HG03045 (cell line): Measurements from ENCODE around the gene PIAS1.
A peak's percentile ranks its signal among the peaks of the same experiment; 100 is the strongest.
"Not testable (repeated sequence)": the region's sequence is repeated elsewhere in the genome, so short reads cannot be mapped to it uniquely, and the experiment has no call there.

ENCODE experiments used
- ATAC-seq: cut with Tn5 transposase; IDR thresholded peaks from one replicate; pipeline ENCODE4 v1.9.1; 2021; ENCODE audit warnings: mild to moderate bottlenecking, moderate library complexity; ENCODE audit not compliant: unreplicated experiment

PIAS1 gene

DNA sequence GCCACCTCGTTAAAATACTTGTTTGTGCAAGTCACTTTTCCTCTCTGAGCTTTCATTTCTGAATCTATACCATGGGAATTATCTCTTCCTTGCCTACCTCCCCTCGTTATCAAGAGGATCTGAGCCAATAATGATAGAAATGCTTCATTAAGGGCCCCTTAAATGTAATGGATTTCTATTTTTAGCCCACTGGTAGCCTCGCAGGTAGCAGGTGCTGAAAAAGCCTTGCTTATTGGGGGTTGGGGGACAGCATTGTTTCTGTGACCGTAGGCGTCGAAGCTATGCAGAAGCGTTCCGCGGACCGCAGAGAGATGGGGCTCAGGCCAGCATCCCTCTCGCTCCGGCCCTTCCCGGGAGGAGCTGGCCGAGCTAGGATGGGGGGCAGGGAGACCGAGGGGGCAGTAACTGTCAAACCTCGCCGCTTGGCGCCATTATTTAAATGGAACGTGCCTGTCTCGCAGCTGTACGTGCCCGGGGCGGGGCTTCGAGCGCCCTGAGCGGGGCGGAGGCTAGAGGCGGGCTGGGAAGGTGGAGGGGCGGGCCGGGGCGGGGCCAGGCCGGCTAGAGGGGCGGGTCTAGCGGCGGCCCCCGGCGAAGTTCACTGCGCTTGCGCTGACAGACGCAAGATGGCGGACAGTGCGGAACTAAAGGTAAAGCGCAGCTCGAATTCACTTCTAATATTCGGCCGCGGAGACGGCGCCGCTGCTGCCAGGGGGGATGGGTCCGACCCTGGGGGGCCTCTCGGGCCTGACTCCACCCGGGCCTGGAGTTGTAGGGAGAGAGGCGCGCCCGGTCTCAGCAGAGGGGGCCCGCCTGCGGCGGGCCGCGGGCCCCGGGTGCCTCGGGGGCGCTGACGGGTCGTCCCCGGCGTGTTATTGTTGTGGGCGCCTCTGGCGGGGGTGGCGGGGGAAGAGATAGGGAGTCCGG, at the start of gene PIAS1:
PIAS1 (plus strand) TSS at position 615 of the 927 bp plus-strand sequence; CDS start at position 627, 12 bp downstream.
- ATAC-seq: peak; percentile 83

DNA sequence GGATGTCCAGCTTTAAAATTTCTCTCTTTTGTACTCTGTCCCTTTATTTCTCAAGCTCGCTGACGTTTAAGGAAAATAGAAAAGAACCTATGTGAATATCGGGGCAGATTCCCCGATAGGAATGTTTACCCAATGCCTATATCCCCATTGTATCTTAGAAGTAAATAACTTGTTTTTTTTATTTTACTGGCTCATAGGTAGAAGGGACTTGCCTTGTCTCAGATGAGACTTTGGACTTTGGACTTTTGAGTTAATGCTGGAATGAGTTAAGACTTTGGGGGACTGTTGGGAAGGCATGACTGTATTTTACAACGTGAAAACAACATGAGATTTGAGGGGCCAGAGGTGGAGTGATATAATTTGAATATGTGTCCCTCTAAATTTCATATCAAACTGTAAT, 46.5 kb upstream of the PIAS1 start:
- ATAC-seq: not testable (repeated sequence)

GRCh38 chr15:68010361-68011153, 43.6 kb upstream of the PIAS1 start:
- ATAC-seq: no peak

DNA sequence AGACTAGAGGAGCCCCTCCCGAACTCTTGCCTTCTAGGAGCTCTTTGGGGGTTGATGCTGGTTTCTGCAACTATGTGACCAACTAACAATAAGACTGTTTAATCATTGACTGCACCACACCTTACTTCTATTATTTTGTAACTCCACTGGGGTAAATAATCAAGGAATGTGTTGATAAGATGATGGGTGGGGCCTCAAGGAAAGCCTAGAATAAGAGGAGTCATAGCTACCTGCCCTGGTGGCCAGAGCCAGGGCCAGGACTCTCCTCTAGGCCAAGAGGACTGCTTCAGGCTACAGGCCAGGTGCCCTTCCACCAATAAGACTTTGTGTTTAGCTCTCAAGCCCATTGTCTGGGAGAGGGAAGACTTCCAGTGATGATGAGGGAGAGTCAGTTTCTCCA, 41.2 kb upstream of the PIAS1 start:
- no peak for ATAC-seq

- no peak for ATAC-seq
Measured at GRCh38 chr15:68014219-68014618, 39.9 kb upstream of the PIAS1 start.

- no peak for ATAC-seq
Measured at GRCh38 chr15:68015244-68015643, 38.9 kb upstream of the PIAS1 start.

DNA sequence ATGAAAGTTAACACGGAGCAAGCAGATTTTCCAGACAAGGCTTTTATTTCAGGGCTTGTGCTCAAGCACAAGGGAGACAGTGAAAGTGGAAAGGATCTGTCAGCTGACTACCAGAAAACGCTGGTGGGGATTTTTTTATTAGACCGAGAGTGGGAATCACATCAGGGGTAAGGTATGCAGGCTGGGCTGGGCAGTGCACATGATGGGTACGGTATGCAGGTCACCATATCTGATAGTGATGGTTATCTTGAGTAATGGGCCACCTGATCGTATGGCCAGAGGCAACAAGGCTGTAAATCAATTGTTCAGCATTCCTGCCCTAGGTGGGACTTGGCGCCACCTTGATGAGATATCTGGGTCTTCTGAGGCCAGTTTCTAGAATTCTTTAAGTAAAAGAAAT, 36.9 kb upstream of the PIAS1 start:
- no peak for ATAC-seq

- ATAC-seq: no peak
Measured at GRCh38 chr15:68018797-68019444, 35.2 kb upstream of the PIAS1 start.

DNA sequence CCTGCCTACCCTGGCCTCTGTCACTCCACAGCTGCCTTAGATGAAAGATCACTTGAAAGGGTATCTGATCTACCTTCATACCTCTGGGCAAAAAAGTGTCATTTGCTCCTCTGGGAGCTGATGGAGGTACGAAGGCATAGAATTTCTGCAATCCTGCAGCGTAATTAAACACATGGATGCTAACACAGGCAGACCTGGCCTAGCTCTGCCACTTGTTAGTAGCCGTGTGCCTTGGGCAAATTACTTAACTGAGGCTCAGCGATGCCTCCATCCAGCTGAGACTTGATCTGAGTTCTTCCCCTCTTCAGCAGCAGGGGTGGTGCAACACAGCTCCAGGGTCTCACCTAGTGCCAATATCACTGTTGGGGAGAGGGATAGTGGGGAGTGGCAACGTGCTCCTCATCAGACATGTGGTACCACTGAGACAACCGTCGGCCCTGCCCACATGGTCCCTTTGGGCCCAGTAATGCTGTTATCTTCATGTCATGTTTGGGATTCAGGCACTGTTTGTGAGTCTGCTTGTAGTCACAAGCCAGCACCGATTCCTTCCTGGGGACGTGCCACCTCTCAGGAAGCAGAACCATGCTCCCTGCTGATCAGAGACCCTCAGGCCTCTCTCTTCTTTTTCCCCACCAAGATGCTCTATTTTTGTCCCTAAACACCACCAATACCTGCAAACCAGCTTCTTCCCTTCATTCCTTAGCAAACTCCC, 34.1 kb upstream of the PIAS1 start:
- ATAC-seq: no peak

DNA sequence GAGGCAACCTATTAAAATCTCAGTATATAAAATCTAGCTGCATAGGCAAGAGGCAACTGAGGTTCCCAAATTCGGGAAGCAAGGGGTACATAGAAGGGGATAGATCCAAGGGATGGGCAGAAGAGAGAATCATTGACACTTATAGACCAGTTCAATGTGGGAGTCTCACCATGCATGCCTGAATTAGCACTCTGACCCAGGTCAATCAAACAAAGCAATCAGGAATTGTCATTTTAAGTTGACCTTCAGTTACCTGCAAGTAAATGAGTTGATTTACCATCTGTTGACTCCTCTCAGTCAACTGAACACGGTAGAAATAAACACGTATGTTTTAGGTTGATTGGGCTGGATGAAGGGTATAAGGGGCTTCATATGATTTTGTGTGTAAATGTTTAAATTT, 33.4 kb upstream of the PIAS1 start:
- no peak for ATAC-seq

- ATAC-seq: no peak
Measured at GRCh38 chr15:68022061-68022460, 32.1 kb upstream of the PIAS1 start.

DNA sequence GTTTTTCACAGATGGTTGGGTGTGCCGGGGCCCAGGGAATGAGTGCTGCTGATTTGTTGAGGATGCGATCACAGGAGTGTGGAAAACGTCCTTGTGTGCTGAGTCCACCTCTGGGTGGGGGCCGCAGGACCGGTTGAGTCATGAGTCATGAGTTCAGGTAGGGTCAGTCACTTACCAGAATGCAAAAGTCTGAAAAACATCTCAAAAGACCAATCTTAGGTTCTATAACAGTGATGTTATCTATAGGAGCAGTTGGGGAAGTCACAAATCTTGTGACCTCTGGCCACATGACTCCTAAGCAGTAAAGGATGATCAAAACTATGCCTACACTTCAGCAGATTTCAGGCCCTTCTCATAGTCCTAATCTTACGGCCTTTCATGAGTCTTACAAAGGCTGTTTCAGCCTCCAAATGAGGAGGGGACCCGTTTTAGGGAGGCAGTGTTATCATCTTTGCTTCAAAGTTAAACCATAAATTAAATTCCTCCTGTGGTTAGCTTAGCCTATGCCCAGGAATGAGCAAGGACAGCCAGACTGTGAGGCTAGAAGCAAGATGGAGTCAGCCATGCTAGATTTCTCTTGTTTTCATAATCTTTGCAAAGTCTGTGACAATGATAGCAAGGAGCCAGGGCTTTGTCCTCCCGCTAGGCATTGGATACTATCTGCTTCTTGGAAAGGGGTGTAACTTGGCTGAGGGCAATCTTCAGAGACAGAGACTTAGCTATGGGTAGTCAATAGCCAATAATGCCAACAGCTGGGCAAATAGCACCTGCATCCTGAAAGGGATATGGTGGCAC, 30.6 kb upstream of the PIAS1 start:
- no peak for ATAC-seq

DNA sequence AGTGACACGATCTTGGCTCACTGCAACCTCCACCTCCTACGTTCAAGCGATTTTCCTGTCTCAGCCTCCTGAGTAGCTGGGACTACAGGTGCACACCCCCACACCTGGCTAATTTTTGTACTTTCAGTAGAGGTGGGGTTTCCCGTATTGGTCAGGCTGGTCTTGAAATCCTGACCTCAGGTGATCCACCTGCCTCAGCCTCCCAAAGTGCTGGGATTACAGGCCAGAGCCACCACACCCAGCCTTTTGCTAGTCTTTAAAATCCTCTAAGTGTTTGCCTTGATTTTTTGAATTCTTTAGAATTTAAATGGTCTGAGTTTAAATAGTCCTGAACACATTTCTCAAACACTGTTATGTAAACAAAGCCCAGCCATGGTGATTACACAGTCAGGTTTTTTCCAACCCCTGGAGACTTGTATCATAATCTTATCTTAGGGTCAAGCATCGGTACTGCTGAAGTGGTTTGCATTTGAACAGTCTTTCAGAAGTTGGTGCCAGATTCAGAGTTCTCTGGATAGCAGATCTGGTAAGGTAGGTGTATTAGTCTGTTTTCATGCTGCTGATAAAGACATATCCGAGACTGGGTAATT, 28.2 kb upstream of the PIAS1 start:
- no peak for ATAC-seq

GRCh38 chr15:68027388-68027787, 26.7 kb upstream of the PIAS1 start:
- no peak for ATAC-seq

DNA sequence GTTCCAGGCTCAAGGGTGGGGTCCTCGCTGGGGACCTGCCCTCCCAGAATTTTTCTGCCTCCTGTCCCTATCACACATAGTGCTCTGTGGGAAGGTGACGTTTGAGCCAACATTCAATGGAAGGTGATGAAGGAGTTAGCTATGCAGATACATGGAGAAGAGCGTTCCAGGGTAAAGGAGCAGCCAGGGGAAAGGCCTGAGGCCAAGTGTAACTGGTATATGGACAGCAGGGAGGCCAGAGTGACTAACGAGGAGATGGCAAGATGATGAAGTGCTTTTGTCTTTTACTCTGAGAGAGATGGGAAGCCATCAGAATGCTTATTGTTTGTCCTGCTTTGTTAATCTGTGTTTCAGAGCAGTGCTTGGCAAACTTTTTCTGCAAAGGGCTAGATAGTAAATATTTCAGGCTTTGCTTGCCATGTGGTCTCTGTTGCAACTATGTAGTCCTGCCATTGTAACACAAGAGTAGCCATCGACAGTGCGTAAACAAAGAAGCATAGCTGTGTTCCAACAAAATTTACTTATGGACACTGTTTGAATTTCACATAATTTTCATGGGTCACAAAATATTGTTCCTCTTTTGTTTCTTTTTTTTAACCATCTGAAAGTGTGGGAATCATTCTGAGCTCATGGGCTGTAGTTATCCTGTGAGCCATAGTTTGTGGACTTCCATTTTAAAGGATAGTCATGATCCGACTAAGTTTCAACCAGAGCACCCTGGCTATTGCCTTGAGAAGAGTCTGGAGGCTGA, 25.8 kb upstream of the PIAS1 start:
- no peak for ATAC-seq

DNA sequence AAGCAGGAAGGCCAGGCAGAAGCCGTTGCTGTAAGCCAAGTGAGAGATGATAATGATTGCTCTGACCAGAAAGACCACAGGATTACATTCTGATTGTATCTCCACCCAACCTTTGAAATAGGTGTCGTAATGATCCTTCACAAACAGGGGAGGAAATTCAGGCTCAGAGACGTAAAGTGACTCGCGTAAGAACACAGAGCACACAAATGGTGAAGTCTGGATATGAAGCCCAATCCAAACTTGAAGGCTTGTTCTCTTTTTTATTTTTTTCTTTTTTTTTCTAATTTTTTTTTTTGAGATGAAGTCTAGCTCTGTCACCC, 25.3 kb upstream of the PIAS1 start:
- ATAC-seq: no peak

DNA sequence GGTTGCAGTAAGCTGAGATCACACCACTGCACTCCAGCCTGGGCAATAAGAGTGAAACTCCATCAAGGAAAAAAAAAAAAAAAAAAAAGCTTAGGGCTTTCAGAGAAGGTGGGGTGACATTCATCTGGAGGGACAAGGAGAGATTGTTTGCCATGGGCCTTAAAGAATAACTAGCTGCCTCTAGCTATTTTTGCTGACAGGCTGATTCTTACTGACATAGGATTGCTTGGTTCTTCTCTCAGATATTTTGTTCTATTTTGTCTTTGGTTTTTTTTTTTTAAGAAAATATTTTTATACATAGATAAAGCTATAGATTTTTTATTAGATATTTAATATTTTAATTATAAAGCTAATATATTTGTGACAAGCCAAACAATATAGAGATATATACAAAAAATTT, 24.2 kb upstream of the PIAS1 start:
- no peak for ATAC-seq

DNA sequence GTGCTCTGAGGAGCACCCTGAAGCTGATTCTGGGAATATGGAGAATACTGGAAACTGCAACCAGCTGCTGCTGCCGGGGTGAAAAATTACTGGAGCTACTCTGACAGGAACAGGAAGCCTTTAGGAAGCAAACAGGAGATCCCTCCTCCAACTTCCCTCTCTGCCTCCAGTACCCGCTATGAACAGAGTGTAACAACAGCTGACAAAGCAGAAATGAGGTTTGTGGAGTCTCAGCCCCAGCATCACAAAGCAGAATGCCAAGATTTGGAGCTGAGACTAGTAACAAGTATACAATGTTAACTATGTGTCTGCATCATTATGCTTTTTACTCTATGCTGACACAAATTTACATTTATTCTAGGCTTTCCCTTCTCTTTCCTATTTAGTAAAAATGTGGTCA, 22.7 kb upstream of the PIAS1 start:
- ATAC-seq: no peak

GRCh38 chr15:68032672-68033071, 21.4 kb upstream of the PIAS1 start:
- no peak for ATAC-seq
